Common myeloid progenitor, CD34-positive (primary cell): ENCODE results near the gene TWIST2.

Experiments
- CTCF ChIA-PET: fragments of 350-600 bp; sonication (Branson Sonifier 250); formaldehyde crosslinking; loops from one replicate; lab custom pipeline; 2021; ENCODE audit warnings: antibody characterized with exemption; lab: Charles Lee
- POLR2A ChIA-PET: fragments of 350-600 bp; sonication (Branson Sonifier 250); formaldehyde crosslinking; loops from one replicate; lab custom pipeline; 2021; ENCODE audit warnings: antibody characterized with exemption; lab: Charles Lee
- DNase-seq, 3 donors: peaks; one replicate each; pipeline versions ENCODE4 v3.0.0 to v3.0.0-alpha.2; 2013
- H3K27ac ChIP-seq, 2 experiments: 1 replicate in 1 of 2; 2 replicates in 1 of 2; pipeline ENCODE4 v1.7.0; 2013; ENCODE audit warnings: inconsistent platforms in 2 of 2, low read length in 2 of 2, mild to moderate bottlenecking in 2 of 2, low read depth in 1 of 2, moderate library complexity in 1 of 2; ENCODE audit not compliant: severe bottlenecking in 2 of 2, insufficient read depth in 1 of 2, poor library complexity in 1 of 2
- H3K27me3 ChIP-seq, 5 experiments: replicated peaks in 2 of 5; 1 replicate in 3 of 5; 2 replicates in 2 of 5; pipeline versions ENCODE4 v1.6.1 to v1.7.0; 2013; ENCODE audit warnings: low read length in 4 of 5, mild to moderate bottlenecking in 2 of 5, moderate library complexity in 2 of 5, inconsistent platforms in 1 of 5; ENCODE audit not compliant: insufficient read depth in 5 of 5, control insufficient read depth in 4 of 5
- H3K36me3 ChIP-seq, 4 experiments: 1 replicate in 2 of 4; 2 replicates in 2 of 4; pipeline versions ENCODE4 v1.6.1 to v1.7.0; 2013; ENCODE audit warnings: low read length in 3 of 4, control low read depth in 1 of 4, mild to moderate bottlenecking in 1 of 4; ENCODE audit not compliant: control insufficient read depth in 4 of 4, insufficient read depth in 4 of 4
- H3K4me1 ChIP-seq, 4 experiments: 1 replicate in 3 of 4; 2 replicates in 1 of 4; pipeline versions ENCODE4 v1.6.1 to v1.7.1; 2013; ENCODE audit warnings: low read length in 3 of 4, mild to moderate bottlenecking in 3 of 4, control low read depth in 1 of 4, inconsistent platforms in 1 of 4, moderate library complexity in 1 of 4; ENCODE audit not compliant: control insufficient read depth in 4 of 4, insufficient read depth in 4 of 4; ENCODE audit errors: control extremely low read depth in 1 of 4
- H3K4me3 ChIP-seq, 7 experiments: 1 replicate in 4 of 7; 2 replicates in 3 of 7; pipeline versions ENCODE4 v1.5.1 to v1.7.0; 2013; ENCODE audit warnings: mild to moderate bottlenecking in 7 of 7, low read length in 6 of 7, moderate library complexity in 6 of 7, inconsistent platforms in 2 of 7, low read depth in 2 of 7, control low read depth in 1 of 7; ENCODE audit not compliant: insufficient read depth in 4 of 7, control insufficient read depth in 1 of 7; ENCODE audit errors: extremely low read depth in 1 of 7
- H3K9me3 ChIP-seq, 5 experiments: 1 replicate in 4 of 5; 2 replicates in 1 of 5; pipeline versions ENCODE4 v1.6.1 to v1.7.1; 2013; ENCODE audit warnings: low read length in 4 of 5, mild to moderate bottlenecking in 2 of 5, inconsistent platforms in 1 of 5, low read depth in 1 of 5, moderate library complexity in 1 of 5; ENCODE audit not compliant: control insufficient read depth in 4 of 5, insufficient read depth in 2 of 5; ENCODE audit errors: control extremely low read depth in 1 of 5
- WGBS: methylation state at CpG from one replicate; pipeline ENCODE4 v1.1.5; 2013; ENCODE audit not compliant: insufficient coverage; 5-methylcytosine and 5-hydroxymethylcytosine counted together

TWIST2 gene

GRCh38 chr2:238920053-238920452 is 72.2 kb downstream of the TWIST2 start:
- WGBS = 90% methylated on average over 3 of the region's 3 CpGs

GRCh38 chr2:238920601-238921001 is 72.7 kb downstream of the TWIST2 start:
- ChIA-PET CTCF (no interaction called here), POLR2A (no interaction called here)
- Histone ChIP-seq H3K4me3 (no peak overlapping the region), H3K36me3 (no peaks in the 10 kb centered on the region), H3K27ac (no peak overlapping the region), H3K4me1 (no peaks in the 10 kb centered on the region), H3K27me3 (peaks cover 0 to 50% (median 3%) of the 10 kb centered on the region in 5 experiments), H3K9me3 (no peaks in the 10 kb centered on the region)
- 85% methylated on average over 4 of the region's 4 CpGs for WGBS
- no peak for DNase-seq

More at GRCh38 chr2:238920053-238920452, 72.2 kb downstream of the TWIST2 start:
- ChIA-PET POLR2A (no interaction called here), CTCF (no interaction called here)
- H3K27ac ChIP-seq = no peak overlapping the region
- H3K36me3 ChIP-seq = no peaks in the 10 kb centered on the region
- no peak overlapping the region for H3K4me3 ChIP-seq
- no peak for DNase-seq
- H3K9me3 ChIP-seq = no peaks in the 10 kb centered on the region
- no peaks in the 10 kb centered on the region for H3K4me1 ChIP-seq
- peaks cover 0 to 50% (median 1%) of the 10 kb centered on the region in 5 experiments for H3K27me3 ChIP-seq

- WGBS = 92% methylated on average over 7 of the region's 8 CpGs
- ChIA-PET POLR2A (no interaction called here), CTCF (no interaction called here)
Observed at GRCh38 chr2:238921259-238921658, 73.4 kb downstream of the TWIST2 start.

GRCh38 chr2:238921681-238922319 is 73.9 kb downstream of the TWIST2 start:
- Histone ChIP-seq H3K36me3 (no peaks in the 10 kb centered on the region), H3K4me3 (no peak overlapping the region), H3K4me1 (no peaks in the 10 kb centered on the region), H3K9me3 (no peaks in the 10 kb centered on the region), H3K27ac (no peak overlapping the region), H3K27me3 (peaks cover 0 to 38% (median 3%) of the 10 kb centered on the region in 5 experiments)
- no peak for DNase-seq
- ChIA-PET CTCF (no interaction called here), POLR2A (no interaction called here)
- 84% methylated on average over 10 of the region's 15 CpGs for WGBS

More at GRCh38 chr2:238921259-238921658, 73.4 kb downstream of the TWIST2 start:
- DNase-seq = no peak
- Histone ChIP-seq H3K9me3 (no peaks in the 10 kb centered on the region), H3K4me1 (no peaks in the 10 kb centered on the region), H3K4me3 (no peak overlapping the region), H3K27me3 (peaks cover 0 to 44% (median 3%) of the 10 kb centered on the region in 5 experiments), H3K36me3 (no peaks in the 10 kb centered on the region), H3K27ac (no peak overlapping the region)

- Histone ChIP-seq H3K9me3 (no peaks in the 10 kb centered on the region), H3K4me3 (no peak overlapping the region), H3K4me1 (no peaks in the 10 kb centered on the region), H3K27me3 (peaks cover 0 to 32% (median 3%) of the 10 kb centered on the region in 5 experiments), H3K27ac (no peak overlapping the region), H3K36me3 (no peaks in the 10 kb centered on the region)
- DNase-seq = no peak
- WGBS = 55% methylated on average over 9 of the region's 9 CpGs
- CTCF ChIA-PET = no interaction called here
- POLR2A ChIA-PET = no interaction called here
Observed at GRCh38 chr2:238922435-238922834, 74.5 kb downstream of the TWIST2 start.

GRCh38 chr2:238924032-238924431 is 76.1 kb downstream of the TWIST2 start:
- H3K36me3 ChIP-seq = no peaks in the 10 kb centered on the region
- H3K27ac ChIP-seq = no peak overlapping the region
- CTCF ChIA-PET = no interaction called here
- no peak overlapping the region for H3K4me3 ChIP-seq
- H3K4me1 ChIP-seq = no peaks in the 10 kb centered on the region
- no peaks in the 10 kb centered on the region for H3K9me3 ChIP-seq
- no peak for DNase-seq
- POLR2A ChIA-PET = no interaction called here
- WGBS = 92% methylated on average over 14 of the region's 14 CpGs
- peaks cover 0 to 34% (median 3%) of the 10 kb centered on the region in 5 experiments for H3K27me3 ChIP-seq

GRCh38 chr2:238924796-238925195 is 76.9 kb downstream of the TWIST2 start:
- H3K9me3 ChIP-seq = no peaks in the 10 kb centered on the region
- no peak overlapping the region for H3K27ac ChIP-seq
- H3K4me1 ChIP-seq = no peaks in the 10 kb centered on the region
- WGBS = 89% methylated on average over 13 of the region's 13 CpGs
- no peaks in the 10 kb centered on the region for H3K36me3 ChIP-seq
- POLR2A ChIA-PET = no interaction called here
- CTCF ChIA-PET = no interaction called here
- no peak overlapping the region for H3K4me3 ChIP-seq
- no peak for DNase-seq
- peaks cover 0 to 37% (median 3%) of the 10 kb centered on the region in 5 experiments for H3K27me3 ChIP-seq
